ENCODE data around the gene VAMP1.

Gene VAMP1

DNA sequence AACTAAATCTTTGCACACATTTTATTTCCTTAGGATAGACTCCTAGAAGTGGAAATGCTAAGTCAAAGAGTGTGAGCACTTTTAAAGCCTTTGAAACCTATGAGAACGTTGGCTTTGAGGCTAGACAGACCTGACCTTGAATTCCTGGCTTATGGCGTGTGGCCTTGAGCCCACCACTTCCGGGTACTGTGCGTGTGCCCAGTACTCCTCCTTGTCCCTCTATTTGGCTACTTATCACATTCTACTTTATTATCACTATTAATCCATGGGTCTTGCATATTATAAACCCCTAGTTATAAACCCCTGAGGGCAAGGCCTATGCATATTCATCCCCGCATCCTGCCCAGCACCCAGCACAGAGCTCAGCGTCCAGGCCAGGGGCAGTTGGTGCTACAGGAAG, 51.7 kb downstream of the VAMP1 start:
- no peak overlapping the region for H3K4me3 ChIP-seq (replicated peaks in 1 of 2; ENCODE audit: low read depth in 2 of 2, low read length in 2 of 2)
- TF ChIP-seq, protein P1, sequence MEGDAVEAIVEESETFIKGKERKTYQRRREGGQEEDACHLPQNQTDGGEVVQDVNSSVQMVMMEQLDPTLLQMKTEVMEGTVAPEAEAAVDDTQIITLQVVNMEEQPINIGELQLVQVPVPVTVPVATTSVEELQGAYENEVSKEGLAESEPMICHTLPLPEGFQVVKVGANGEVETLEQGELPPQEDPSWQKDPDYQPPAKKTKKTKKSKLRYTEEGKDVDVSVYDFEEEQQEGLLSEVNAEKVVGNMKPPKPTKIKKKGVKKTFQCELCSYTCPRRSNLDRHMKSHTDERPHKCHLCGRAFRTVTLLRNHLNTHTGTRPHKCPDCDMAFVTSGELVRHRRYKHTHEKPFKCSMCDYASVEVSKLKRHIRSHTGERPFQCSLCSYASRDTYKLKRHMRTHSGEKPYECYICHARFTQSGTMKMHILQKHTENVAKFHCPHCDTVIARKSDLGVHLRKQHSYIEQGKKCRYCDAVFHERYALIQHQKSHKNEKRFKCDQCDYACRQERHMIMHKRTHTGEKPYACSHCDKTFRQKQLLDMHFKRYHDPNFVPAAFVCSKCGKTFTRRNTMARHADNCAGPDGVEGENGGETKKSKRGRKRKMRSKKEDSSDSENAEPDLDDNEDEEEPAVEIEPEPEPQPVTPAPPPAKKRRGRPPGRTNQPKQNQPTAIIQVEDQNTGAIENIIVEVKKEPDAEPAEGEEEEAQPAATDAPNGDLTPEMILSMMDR (IDR thresholded peaks at IDR 0.05; ENCODE audit: low read depth, low read length): no peak
- no peak for DNase-seq (ENCODE audit: low read depth in 2 of 2)

GRCh38 chr12:6416596-6416995, 53.9 kb downstream of the VAMP1 start:
- TF ChIP-seq, protein P1 (IDR thresholded peaks at IDR 0.05; ENCODE audit: low read depth, low read length): no peak
- DNase-seq (ENCODE audit: low read depth in 2 of 2): no peak
- H3K4me3 ChIP-seq (replicated peaks in 1 of 2; ENCODE audit: low read depth in 2 of 2, low read length in 2 of 2): no peak overlapping the region
